SJSA1 (cell line): Measurements from ENCODE around the gene PARK7. TPM values are rescaled to one million over a fixed set of nuclear protein-coding genes. Genes with fewer than 3 reads are reported as not detected.

Experiments used
- DNase-seq, 2 experiments: peaks; one replicate each; pipeline ENCODE4 v3.0.0-alpha.2; 2015 to 2020; ENCODE audit warnings: low spot score in 2 of 2, low read depth in 1 of 2
- H3K27ac ChIP-seq: fragments of 250-450 bp; sonication (Bioruptor Pico); 2 replicates; pipeline ENCODE4 v1.5.1; 2020; ENCODE audit warnings: mild to moderate bottlenecking, moderate library complexity
- H3K27me3 ChIP-seq: fragments of 250-450 bp; sonication (Bioruptor Pico); replicated peaks from 2 replicates; pipeline ENCODE4 v1.5.1; 2020; ENCODE audit warnings: mild to moderate bottlenecking, moderate library complexity
- H3K36me3 ChIP-seq: fragments of 250-450 bp; sonication (Bioruptor Pico); 2 replicates; pipeline ENCODE4 v1.5.1; 2020; ENCODE audit warnings: mild to moderate bottlenecking
- H3K4me1 ChIP-seq: fragments of 250-450 bp; sonication (Bioruptor Pico); replicated peaks from 2 replicates; pipeline ENCODE4 v1.6.1; 2021; ENCODE audit warnings: mild to moderate bottlenecking
- H3K4me3 ChIP-seq: fragments of 250-450 bp; sonication (Bioruptor Pico); 2 replicates; pipeline ENCODE4 v1.5.1; 2020; ENCODE audit warnings: mild to moderate bottlenecking
- H3K9me3 ChIP-seq: fragments of 250-450 bp; sonication (Bioruptor Pico); replicated peaks from 2 replicates; pipeline ENCODE4 v1.5.1; 2020; ENCODE audit warnings: mild to moderate bottlenecking
- total RNA-seq: library from RNA; depleted of rRNA; stranded (reverse); fragments of >200 nt; shearing (Covaris generic); gene quantifications from 2 replicates; pipeline ENCODE4 v1.2.3, GENCODE V29; 2014; rRNA removed

Gene PARK7
- total RNA-seq, 1 experiment from 2014 or later: 436 TPM

DNA sequence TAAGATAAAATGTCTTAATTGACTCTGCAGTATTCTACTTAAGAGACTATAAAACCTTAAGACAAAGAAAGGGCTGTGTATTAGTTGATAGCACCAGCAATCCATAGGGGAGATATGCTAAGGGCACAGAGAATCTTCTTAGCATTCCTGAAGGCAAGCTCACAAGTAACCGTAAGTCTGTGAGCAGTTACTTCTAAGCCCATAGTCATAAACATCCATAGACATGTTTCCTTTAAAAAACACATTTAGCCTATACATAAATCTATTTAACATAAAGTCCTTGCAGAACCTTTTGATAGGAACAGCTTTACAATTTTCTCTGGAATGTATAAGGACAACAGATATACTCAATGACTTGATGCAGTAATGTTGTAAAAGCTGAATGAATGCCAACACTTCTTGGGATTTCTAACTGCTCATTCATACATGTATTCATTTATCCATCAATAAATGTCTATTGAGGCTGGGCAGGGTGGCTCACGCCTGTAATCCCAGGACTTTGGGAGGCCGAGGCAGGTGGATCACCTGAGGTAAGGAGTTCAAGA, 70.9 kb downstream of the PARK7 start:
- DNase-seq: no peak

DNA sequence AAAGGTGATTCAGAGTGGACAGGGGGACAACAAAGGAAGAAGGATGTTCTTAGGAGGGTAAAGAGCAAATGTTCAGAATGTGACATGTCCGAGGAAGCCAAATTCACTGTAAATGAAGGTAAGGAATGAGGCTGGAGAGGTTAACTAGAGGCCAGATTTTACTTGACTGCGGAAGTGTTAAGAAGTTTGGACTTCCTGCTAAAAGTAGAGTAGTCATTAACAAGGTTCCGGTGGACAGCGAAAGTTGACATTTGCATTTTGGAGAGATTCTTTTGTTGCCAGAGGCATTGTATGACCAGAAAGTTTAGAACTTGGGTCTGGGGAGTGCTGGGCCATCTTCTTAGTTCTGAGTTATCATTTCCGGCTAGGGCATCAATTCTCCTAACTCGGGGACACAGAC, 71.8 kb downstream of the PARK7 start:
- Histone ChIP-seq H3K27me3 (no peaks in the 10 kb centered on the region), H3K36me3 (no peaks in the 10 kb centered on the region), H3K4me3 (no peak overlapping the region), H3K27ac (no peak overlapping the region), H3K4me1 (peaks cover 2% of the 10 kb centered on the region), H3K9me3 (no peaks in the 10 kb centered on the region)
- DNase-seq: no peak

More for the DNA sequence above, 70.9 kb downstream of the PARK7 start:
- no peaks in the 10 kb centered on the region for H3K9me3 ChIP-seq
- no peaks in the 10 kb centered on the region for H3K27me3 ChIP-seq
- H3K4me1 ChIP-seq: peaks cover 10% of the 10 kb centered on the region
- no peaks in the 10 kb centered on the region for H3K36me3 ChIP-seq
- H3K4me3 ChIP-seq: no peak overlapping the region
- H3K27ac ChIP-seq: no peak overlapping the region

Other genes starting within 250 kb of the PARK7 start
- gene VAMP3, start 190.4 kb upstream of the PARK7 start, total RNA-seq: 110 and 162 TPM in 2 replicates
- gene PER3, start 177.4 kb upstream of the PARK7 start, total RNA-seq: 5.6 and 13.2 TPM in 2 replicates
- not detected in 2 replicates for gene UTS2, start 108.6 kb upstream of the PARK7 start, total RNA-seq
- gene TNFRSF9, start 20.9 kb upstream of the PARK7 start, total RNA-seq: 3.4 and 5.6 TPM in 2 replicates
- gene ERRFI1, start 64.6 kb downstream of the PARK7 start, total RNA-seq: 18.4 and 21.7 TPM in 2 replicates